K562 (cell line): ENCODE measurements around the gene CHTOP. TPM values are rescaled to one million over a fixed set of nuclear protein-coding genes. Genes with fewer than 3 reads are reported as not detected.

Source experiments
- ATF7 ChIP-seq: fragments of 450-650 bp; IDR thresholded peaks from 2 replicates; pipeline ENCODE4 v1.7.1; 2014; ENCODE audit warnings: mild to moderate bottlenecking, moderate library complexity
- CC2D1A ChIP-seq: fragments of 450-650 bp; IDR thresholded peaks from 2 replicates; pipeline ENCODE4 v1.6.1; 2017; ENCODE audit warnings: mild to moderate bottlenecking
- DPF2 ChIP-seq: fragments of 450-650 bp; IDR thresholded peaks from 2 replicates; pipeline ENCODE4 v1.6.1; 2016
- ETS1 ChIP-seq: conservative IDR thresholded peaks from 2 replicates; pipeline ENCODE4 v1.6.1; 2011; ENCODE audit warnings: low read depth, mild to moderate bottlenecking, low read length; ENCODE audit not compliant: control insufficient read depth
- FOS ChIP-seq: IDR thresholded peaks from 3 replicates; pipeline ENCODE4 v1.6.1; 2011; ENCODE audit not compliant: insufficient read length; ENCODE audit errors: extremely low read depth
- FOXK1 ChIP-seq: sonication (generic); formaldehyde crosslinking; IDR thresholded peaks from 2 replicates; pipeline ENCODE4 v1.8.0; 2022; ENCODE audit warnings: missing genetic modification reagents, mild to moderate bottlenecking, borderline replicate concordance
- GTF2A2 ChIP-seq: IDR thresholded peaks from 2 replicates; pipeline ENCODE4 v1.6.1; 2016; ENCODE audit warnings: mild to moderate bottlenecking, missing genetic modification characterization, missing compliant biosample characterization
- HDAC1 ChIP-seq, 2 experiments: fragments of 450-650 bp; IDR thresholded peaks; 2 replicates each; pipeline ENCODE4 v1.6.1; 2016 to 2017; ENCODE audit warnings: inconsistent platforms in 1 of 2, mild to moderate bottlenecking in 1 of 2, moderate library complexity in 1 of 2
- HLTF ChIP-seq: fragments of 450-650 bp; IDR thresholded peaks from 2 replicates; pipeline ENCODE4 v1.6.1; 2016
- MLLT1 ChIP-seq, 2 experiments: fragments of 450-650 bp; IDR thresholded peaks; 2 replicates each; pipeline ENCODE4 v1.6.1; 2016
- POLR2AphosphoS2 ChIP-seq: IDR thresholded peaks from 2 replicates; pipeline ENCODE4 v1.6.1; 2012; ENCODE audit warnings: low read length, improper control_type of control experiment
- POLR2H ChIP-seq: IDR thresholded peaks from 2 replicates; pipeline ENCODE4 v1.6.1; 2016; ENCODE audit warnings: missing genetic modification characterization, low read depth, mild to moderate bottlenecking, control low read depth, missing compliant biosample characterization, moderate library complexity
- RBFOX2 ChIP-seq: fragments of 200-400 bp; formaldehyde crosslinking; IDR thresholded peaks from 2 replicates; pipeline ENCODE4 v1.6.1; 2017; ENCODE audit warnings: low read depth, mild to moderate bottlenecking, low read length, moderate library complexity
- SMC3 ChIP-seq: conservative IDR thresholded peaks from 2 replicates; pipeline ENCODE4 v1.6.1; 2011; ENCODE audit warnings: low read depth, low read length, improper control_type of control experiment; ENCODE audit not compliant: insufficient read depth
- SOX6 ChIP-seq: fragments of 450-650 bp; IDR thresholded peaks from 2 replicates; pipeline ENCODE4 v1.6.1; 2014; ENCODE audit warnings: mild to moderate bottlenecking
- TOE1 ChIP-seq, 2 experiments: fragments of 450-650 bp in 1 of 2; sonication (generic) in 1 of 2; formaldehyde crosslinking in 1 of 2; IDR thresholded peaks; 2 replicates each; pipeline versions ENCODE4 v1.7.1 to v1.8.0; 2016 to 2022; ENCODE audit warnings: borderline replicate concordance in 2 of 2, mild to moderate bottlenecking in 2 of 2, antibody characterized with exemption in 1 of 2, inconsistent platforms in 1 of 2, low read depth in 1 of 2, missing genetic modification reagents in 1 of 2, moderate library complexity in 1 of 2
- XRCC5 ChIP-seq: fragments of 200-400 bp; formaldehyde crosslinking; IDR thresholded peaks from 2 replicates; pipeline ENCODE4 v1.6.1; 2017; ENCODE audit warnings: low read depth, mild to moderate bottlenecking, low read length
- ZNF511 ChIP-seq: sonication (generic); formaldehyde crosslinking; IDR thresholded peaks from 2 replicates; pipeline ENCODE4 v1.8.0; 2022; ENCODE audit warnings: mild to moderate bottlenecking, missing genetic modification reagents
- ZNF609 ChIP-seq: sonication (generic); formaldehyde crosslinking; IDR thresholded peaks from 2 replicates; pipeline ENCODE4 v1.8.1; 2023; ENCODE audit warnings: missing genetic modification reagents, mild to moderate bottlenecking, borderline replicate concordance
- polyA plus RNA-seq, 8 experiments: library from polyadenylated mRNA; depleted of rRNA in 4 of 8; stranded (reverse) in 5 of 8; unstranded in 3 of 8; fragments of >200 nt; fragmentation: Nextera tagmentation in 2 of 8; fragmentation: Illumina TruSeq in 1 of 8; extraction: Ambion mirVana in 2 of 8; extraction: Trizol in 1 of 8; gene quantifications; 2 replicates each; pipeline versions ENCODE4 v1.2.1 to v1.2.3, GENCODE V29; 2011 to 2014; ENCODE audit warnings: inconsistent platforms in 1 of 8, missing spikeins in 1 of 8
- total RNA-seq, 7 experiments: library from RNA; depleted of rRNA in 6 of 7; stranded (reverse); fragments of >200 nt in 6 of 7; fragmentation: Illumina TruSeq in 2 of 7; extraction: Trizol in 2 of 7; gene quantifications; 2 replicates each; pipeline versions ENCODE4 v1.2.1 to v1.2.3, GENCODE V29; 2011 to 2021; ENCODE audit warnings: low replicate concordance in 1 of 7

CHTOP gene
- total and polyA plus RNA-seq, 9 of the 15 experiments (the other 6 are each of a cell fraction or from before 2014, with no cell fraction given): 10.2 to 91.8 (median 60.8) TPM

GRCh38 chr1:153626904-153627714 lies 6.8 kb upstream of the CHTOP start, which contains the start of gene S100A13 (continued):
- TF ChIP-seq HDAC1 (IDR thresholded peaks at IDR 0.05) (peak in 1 of 2 experiments; percentile 42; a peak in 1 of 4 replicates), POLR2AphosphoS2 (peak; percentile 68; the same call in 1 of the 2 replicates), ATF7 (peak; percentile 35), RBFOX2 (peak; percentile 90), CC2D1A (0 out of 2 replicates have a peak, but pooled peaks have one; percentile 8), GTF2A2 (tag) (0 out of 2 replicates have a peak, but pooled peaks have one; percentile 18), MLLT1 (IDR thresholded peaks at IDR 0.05) (0 out of 4 replicates have a peak, but pooled peaks of 1 of the 2 experiments have one; percentile 30), POLR2H (tag) (peak; percentile 93), TOE1 (IDR thresholded peaks at IDR 0.05; ENCODE audit: borderline replicate concordance) (0 out of 2 replicates have a peak, but pooled peaks have one; percentile 23), TOE1 (CRISPR knock-in tag; IDR thresholded peaks at IDR 0.05; ENCODE audit: borderline replicate concordance, low read depth) (no peak), DPF2 (peak; percentile 48), ETS1 (0 out of 2 replicates have a peak, but pooled peaks have one; percentile 26), FOXK1 (CRISPR knock-in tag) (peak; percentile 80; the same call in 1 of the 2 replicates), ZNF511 (CRISPR knock-in tag) (peak; percentile 44; the same call in 1 of the 2 replicates), HLTF (0 out of 2 replicates have a peak, but pooled peaks have one; percentile 21), ZNF609 (CRISPR knock-in tag) (0 out of 2 replicates have a peak, but pooled peaks have one; percentile 37), SMC3 (peak; percentile 41; the same call in 1 of the 2 replicates), XRCC5 (peak; percentile 55), FOS (no peak), SOX6 (peak; percentile 37; the same call in 1 of the 2 replicates)
